ENCODE measurements around the gene ACTRT3.

DNA sequence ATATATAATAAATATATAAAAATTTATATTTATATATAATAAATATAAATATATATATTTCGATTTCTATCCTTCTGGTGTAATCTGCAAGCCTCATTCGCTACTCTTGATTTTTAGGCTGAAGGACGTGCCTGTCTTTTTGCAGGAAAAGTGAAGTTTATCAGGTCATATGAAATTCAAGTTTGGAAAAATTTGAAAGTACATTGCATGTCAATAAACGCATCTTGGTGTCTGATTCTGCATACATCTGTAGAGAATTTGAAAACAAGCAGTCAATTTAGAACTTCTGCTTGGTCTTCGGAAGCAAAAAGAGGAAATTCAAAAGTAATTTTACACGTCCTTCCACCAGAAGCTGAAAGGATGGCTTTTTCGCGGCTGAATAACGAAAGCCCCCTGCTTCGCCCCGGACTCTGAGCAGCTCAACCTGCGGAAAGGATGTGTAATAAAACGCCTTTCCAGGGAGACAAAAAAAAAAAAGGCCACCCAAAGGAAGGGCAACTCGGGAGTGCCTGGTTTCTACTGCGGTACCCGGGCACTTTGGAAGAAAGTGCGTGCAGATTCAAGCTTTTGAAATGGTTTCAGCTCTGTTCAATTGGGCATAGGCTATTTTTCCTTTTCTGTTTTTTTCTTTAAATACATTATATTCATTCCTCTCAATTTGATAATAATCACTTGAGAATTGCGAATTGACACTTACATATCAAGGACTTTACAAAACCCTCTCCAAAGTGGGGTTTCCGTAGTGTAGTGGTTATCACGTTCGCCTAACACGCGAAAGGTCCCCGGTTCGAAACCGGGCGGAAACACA lies 2.3 kb upstream of the ACTRT3 start:
- TF ChIP-seq, protein P1, sequence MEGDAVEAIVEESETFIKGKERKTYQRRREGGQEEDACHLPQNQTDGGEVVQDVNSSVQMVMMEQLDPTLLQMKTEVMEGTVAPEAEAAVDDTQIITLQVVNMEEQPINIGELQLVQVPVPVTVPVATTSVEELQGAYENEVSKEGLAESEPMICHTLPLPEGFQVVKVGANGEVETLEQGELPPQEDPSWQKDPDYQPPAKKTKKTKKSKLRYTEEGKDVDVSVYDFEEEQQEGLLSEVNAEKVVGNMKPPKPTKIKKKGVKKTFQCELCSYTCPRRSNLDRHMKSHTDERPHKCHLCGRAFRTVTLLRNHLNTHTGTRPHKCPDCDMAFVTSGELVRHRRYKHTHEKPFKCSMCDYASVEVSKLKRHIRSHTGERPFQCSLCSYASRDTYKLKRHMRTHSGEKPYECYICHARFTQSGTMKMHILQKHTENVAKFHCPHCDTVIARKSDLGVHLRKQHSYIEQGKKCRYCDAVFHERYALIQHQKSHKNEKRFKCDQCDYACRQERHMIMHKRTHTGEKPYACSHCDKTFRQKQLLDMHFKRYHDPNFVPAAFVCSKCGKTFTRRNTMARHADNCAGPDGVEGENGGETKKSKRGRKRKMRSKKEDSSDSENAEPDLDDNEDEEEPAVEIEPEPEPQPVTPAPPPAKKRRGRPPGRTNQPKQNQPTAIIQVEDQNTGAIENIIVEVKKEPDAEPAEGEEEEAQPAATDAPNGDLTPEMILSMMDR (IDR thresholded peaks at IDR 0.05), result no peak
- no peak for TF ChIP-seq EZH2 (IDR thresholded peaks at IDR 0.05)
- no peak for TF ChIP-seq EZH2phosphoT487 (IDR thresholded peaks at IDR 0.05)
